Common myeloid progenitor, CD34-positive (primary cell): ENCODE measurements around the gene DNAJC4.

ENCODE experiments used
- CTCF ChIA-PET: fragments of 350-600 bp; sonication (Branson Sonifier 250); formaldehyde crosslinking; loops from one replicate; lab custom pipeline; 2021; ENCODE audit warnings: antibody characterized with exemption; lab: Charles Lee
- POLR2A ChIA-PET: fragments of 350-600 bp; sonication (Branson Sonifier 250); formaldehyde crosslinking; loops from one replicate; lab custom pipeline; 2021; ENCODE audit warnings: antibody characterized with exemption; lab: Charles Lee
- DNase-seq, 3 donors: peaks; one replicate each; pipeline versions ENCODE4 v3.0.0 to v3.0.0-alpha.2; 2013
- H3K27ac ChIP-seq, 2 experiments: 1 replicate in 1 of 2; 2 replicates in 1 of 2; pipeline ENCODE4 v1.7.0; 2013; ENCODE audit warnings: inconsistent platforms in 2 of 2, low read length in 2 of 2, mild to moderate bottlenecking in 2 of 2, low read depth in 1 of 2, moderate library complexity in 1 of 2; ENCODE audit not compliant: severe bottlenecking in 2 of 2, insufficient read depth in 1 of 2, poor library complexity in 1 of 2
- H3K27me3 ChIP-seq, 5 experiments: replicated peaks in 2 of 5; 1 replicate in 3 of 5; 2 replicates in 2 of 5; pipeline versions ENCODE4 v1.6.1 to v1.7.0; 2013; ENCODE audit warnings: low read length in 4 of 5, mild to moderate bottlenecking in 2 of 5, moderate library complexity in 2 of 5, inconsistent platforms in 1 of 5; ENCODE audit not compliant: insufficient read depth in 5 of 5, control insufficient read depth in 4 of 5
- H3K36me3 ChIP-seq, 4 experiments: 1 replicate in 2 of 4; 2 replicates in 2 of 4; pipeline versions ENCODE4 v1.6.1 to v1.7.0; 2013; ENCODE audit warnings: low read length in 3 of 4, control low read depth in 1 of 4, mild to moderate bottlenecking in 1 of 4; ENCODE audit not compliant: control insufficient read depth in 4 of 4, insufficient read depth in 4 of 4
- H3K4me1 ChIP-seq, 4 experiments: 1 replicate in 3 of 4; 2 replicates in 1 of 4; pipeline versions ENCODE4 v1.6.1 to v1.7.1; 2013; ENCODE audit warnings: low read length in 3 of 4, mild to moderate bottlenecking in 3 of 4, control low read depth in 1 of 4, inconsistent platforms in 1 of 4, moderate library complexity in 1 of 4; ENCODE audit not compliant: control insufficient read depth in 4 of 4, insufficient read depth in 4 of 4; ENCODE audit errors: control extremely low read depth in 1 of 4
- H3K4me3 ChIP-seq, 7 experiments: 1 replicate in 4 of 7; 2 replicates in 3 of 7; pipeline versions ENCODE4 v1.5.1 to v1.7.0; 2013; ENCODE audit warnings: mild to moderate bottlenecking in 7 of 7, low read length in 6 of 7, moderate library complexity in 6 of 7, inconsistent platforms in 2 of 7, low read depth in 2 of 7, control low read depth in 1 of 7; ENCODE audit not compliant: insufficient read depth in 4 of 7, control insufficient read depth in 1 of 7; ENCODE audit errors: extremely low read depth in 1 of 7
- H3K9me3 ChIP-seq, 5 experiments: 1 replicate in 4 of 5; 2 replicates in 1 of 5; pipeline versions ENCODE4 v1.6.1 to v1.7.1; 2013; ENCODE audit warnings: low read length in 4 of 5, mild to moderate bottlenecking in 2 of 5, inconsistent platforms in 1 of 5, low read depth in 1 of 5, moderate library complexity in 1 of 5; ENCODE audit not compliant: control insufficient read depth in 4 of 5, insufficient read depth in 2 of 5; ENCODE audit errors: control extremely low read depth in 1 of 5
- WGBS: methylation state at CpG from one replicate; pipeline ENCODE4 v1.1.5; 2013; ENCODE audit not compliant: insufficient coverage; 5-methylcytosine and 5-hydroxymethylcytosine counted together

The DNAJC4 gene

DNA sequence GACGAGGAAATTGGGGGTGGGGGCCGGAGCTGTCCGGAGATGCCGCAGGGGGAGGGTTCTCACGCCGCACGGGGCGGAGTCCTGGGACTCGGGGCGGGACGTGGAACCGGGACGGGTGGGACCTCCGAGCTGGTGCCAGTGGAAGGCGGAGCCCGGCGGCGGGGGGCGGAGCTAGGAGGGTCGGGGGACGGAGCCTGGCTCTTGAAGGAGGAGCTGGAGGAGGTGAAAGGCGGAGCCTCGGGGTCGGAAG lies 10.8 kb downstream of the DNAJC4 start:
- ChIA-PET CTCF (interaction anchor here (0.6 to 12.2 kb wide), 6 partner anchors 18 to 533 kb away, joined by 3 to 177 read pairs (median 4); partner anchors contain the start of gene FERMT3), POLR2A (interaction anchor here (0.6 to 7.6 kb wide), 10 partner anchors 10 to 150 kb away, joined by 3 to 74 read pairs (median 3); partner anchors contain the start of genes DNAJC4, FERMT3, PRDX5 and TRMT112)
- H3K36me3 ChIP-seq, result peaks cover 0 to 37% (median 28%) of the 10 kb centered on the region in 4 experiments
- peak overlapping the region; percentile 96 to 97 for H3K27ac ChIP-seq
- H3K27me3 ChIP-seq, result no peaks in the 10 kb centered on the region
- H3K4me3 ChIP-seq, result peak overlapping the region; percentile 69 to 91 (median 85)
- DNase-seq, result no peak
- no peaks in the 10 kb centered on the region for H3K9me3 ChIP-seq
- 0% methylated on average over 18 of the region's 24 CpGs for WGBS
- peaks cover 4 to 56% (median 50%) of the 10 kb centered on the region in 4 experiments for H3K4me1 ChIP-seq

- peak overlapping the region; percentile 69 to 91 (median 85) for H3K4me3 ChIP-seq
- CTCF ChIA-PET, result interaction anchor here (0.6 to 12.2 kb wide), 9 partner anchors 10 to 533 kb away, joined by 3 to 177 read pairs (median 4); partner anchors contain the start of genes CATSPERZ, FERMT3 and PLCB3
- H3K27ac ChIP-seq, result peak overlapping the region; percentile 96 to 97
- DNase-seq, result peak; percentile 98 to 99 (median 99)
- 0% methylated on average over 49 of the region's 63 CpGs for WGBS
- H3K36me3 ChIP-seq, result peaks cover 0 to 37% (median 28%) of the 10 kb centered on the region in 4 experiments
- H3K9me3 ChIP-seq, result no peaks in the 10 kb centered on the region
- H3K27me3 ChIP-seq, result no peaks in the 10 kb centered on the region
- peaks cover 4 to 56% (median 50%) of the 10 kb centered on the region in 4 experiments for H3K4me1 ChIP-seq
- POLR2A ChIA-PET, result interaction anchor here (0.6 to 7.6 kb wide), 10 partner anchors 10 to 151 kb away, joined by 3 to 74 read pairs (median 3); partner anchors contain the start of genes DNAJC4, FERMT3, PRDX5 and TRMT112
These were observed 11.4 kb downstream of the DNAJC4 start for GRCh38 chr11:64241491-64242374.

- peaks cover 0 to 26% (median 17%) of the 10 kb centered on the region in 4 experiments for H3K36me3 ChIP-seq
- 100% methylated on average over 5 of the region's 8 CpGs for WGBS
- H3K4me1 ChIP-seq, result peaks cover 4 to 70% (median 61%) of the 10 kb centered on the region in 4 experiments
- no peaks in the 10 kb centered on the region for H3K27me3 ChIP-seq
- CTCF ChIA-PET, result interaction anchor here (1.7 to 12.2 kb wide), 8 partner anchors 8 to 60 kb away, joined by 3 to 177 read pairs (median 10); partner anchors contain the start of genes CATSPERZ, FERMT3, NUDT22 and PLCB3
- H3K9me3 ChIP-seq, result no peaks in the 10 kb centered on the region
- H3K4me3 ChIP-seq, result peak overlapping the region in 1 of 7 experiments; percentile 1
- POLR2A ChIA-PET, result interaction anchor here (0.7 to 7.6 kb wide), 3 partner anchors 17 to 37 kb away, joined by 3 to 74 read pairs (median 3); partner anchors contain the start of genes FERMT3 and NUDT22
- H3K27ac ChIP-seq, result no peak overlapping the region
- no peak for DNase-seq
These were observed 13.0 kb downstream of the DNAJC4 start for GRCh38 chr11:64243236-64243854.

GRCh38 chr11:64244107-64244506 lies 13.8 kb downstream of the DNAJC4 start:
- DNase-seq, result no peak
- WGBS, result 88% methylated on average over 2 of the region's 5 CpGs
- no peaks in the 10 kb centered on the region for H3K27me3 ChIP-seq
- H3K4me3 ChIP-seq, result no peak overlapping the region
- ChIA-PET POLR2A (interaction anchor here (1.0 to 7.6 kb wide), 2 partner anchors 18 to 38 kb away, joined by 4 to 74 read pairs; partner anchors contain the start of genes FERMT3, NUDT22 and TRPT1), CTCF (interaction anchor here (1.1 to 12.2 kb wide), 9 partner anchors 8 to 60 kb away, joined by 3 to 177 read pairs (median 9); partner anchors contain the start of genes CATSPERZ, FERMT3, NUDT22 and PLCB3)
- peaks cover 4 to 72% (median 67%) of the 10 kb centered on the region in 4 experiments for H3K4me1 ChIP-seq
- peaks cover 0 to 20% (median 12%) of the 10 kb centered on the region in 4 experiments for H3K36me3 ChIP-seq
- H3K27ac ChIP-seq, result no peak overlapping the region
- no peaks in the 10 kb centered on the region for H3K9me3 ChIP-seq

GRCh38 chr11:64244966-64245365 lies 14.6 kb downstream of the DNAJC4 start:
- CTCF ChIA-PET, result interaction anchor here (0.7 to 12.2 kb wide), 12 partner anchors 10 to 110 kb away, joined by 3 to 177 read pairs (median 4); partner anchors contain the start of genes CATSPERZ, FERMT3 and VEGFB
- Histone ChIP-seq H3K4me3 (peak overlapping the region in 6 of 7 experiments; percentile 2 to 98 (median 86)), H3K27ac (peak overlapping the region; percentile 46 to 75)

GRCh38 chr11:64245401-64245796 lies 15.1 kb downstream of the DNAJC4 start:
- H3K9me3 ChIP-seq, result no peaks in the 10 kb centered on the region
- H3K4me3 ChIP-seq, result peak overlapping the region in 6 of 7 experiments; percentile 52 to 98 (median 86)
- ChIA-PET CTCF (interaction anchor here (0.7 to 12.2 kb wide), 8 partner anchors 10 to 110 kb away, joined by 3 to 177 read pairs (median 4); partner anchors contain the start of genes FERMT3 and VEGFB), POLR2A (interaction anchor here (0.6 to 7.6 kb wide), 5 partner anchors 15 to 498 kb away, joined by 3 to 74 read pairs (median 3); partner anchors contain the start of genes DNAJC4, FERMT3, NUDT22 and TRPT1)
- 0% methylated on average over 3 of the region's 6 CpGs for WGBS
- peaks cover 0 to 20% (median 12%) of the 10 kb centered on the region in 4 experiments for H3K36me3 ChIP-seq
- H3K27me3 ChIP-seq, result no peaks in the 10 kb centered on the region
- DNase-seq, result peak in 2 of 3 donors; percentile 58 to 77
- peaks cover 2 to 74% (median 72%) of the 10 kb centered on the region in 4 experiments for H3K4me1 ChIP-seq
- peak overlapping the region; percentile 46 to 75 for H3K27ac ChIP-seq

More at GRCh38 chr11:64244966-64245365, 14.6 kb downstream of the DNAJC4 start:
- Histone ChIP-seq H3K36me3 (peaks cover 0 to 20% (median 12%) of the 10 kb centered on the region in 4 experiments), H3K4me1 (peaks cover 2 to 75% (median 72%) of the 10 kb centered on the region in 4 experiments), H3K27me3 (no peaks in the 10 kb centered on the region), H3K9me3 (no peaks in the 10 kb centered on the region)
- no peak for DNase-seq
- WGBS, result 54% methylated on average over 3 of the region's 6 CpGs
- POLR2A ChIA-PET, result interaction anchor here (0.6 to 7.6 kb wide), 7 partner anchors 15 to 498 kb away, joined by 3 to 74 read pairs (median 4); partner anchors contain the start of genes DNAJC4, FERMT3, NUDT22 and STIP1
